OCI-LY1 (cell line): ENCODE measurements around the gene CTNNA2.

Experiments
- H2AFZ ChIP-seq: fragments of 200-600 bp; sonication (generic), shearing (Covaris generic); 2 replicates; pipeline ENCODE4 v1.6.0; 2014; ENCODE audit warnings: antibody characterized with exemption, mild to moderate bottlenecking, low read length
- H3F3A ChIP-seq: fragments of 200-600 bp; sonication (generic), shearing (Covaris generic); 2 replicates; pipeline ENCODE4 v1.6.0; 2014; ENCODE audit warnings: mild to moderate bottlenecking, antibody characterized with exemption, low read length, moderate library complexity; ENCODE audit not compliant: insufficient read depth
- H3K27ac ChIP-seq: fragments of 200-600 bp; sonication (generic); 2 replicates; pipeline ENCODE4 v1.5.1; 2014; ENCODE audit warnings: low read length, mixed run types, mild to moderate bottlenecking, low read depth; ENCODE audit not compliant: poor library complexity, severe bottlenecking
- H3K27me3 ChIP-seq: fragments of 200-600 bp; sonication (generic); 2 replicates; pipeline ENCODE4 v1.6.0; 2014; ENCODE audit warnings: antibody characterized with exemption, mild to moderate bottlenecking, low read length, moderate library complexity; ENCODE audit not compliant: insufficient read depth
- H3K36me3 ChIP-seq: fragments of 200-600 bp; sonication (generic); 2 replicates; pipeline ENCODE4 v1.6.1; 2014; ENCODE audit warnings: mild to moderate bottlenecking, antibody characterized with exemption, low read length, moderate library complexity, mixed read lengths; ENCODE audit not compliant: insufficient read depth
- H3K4me1 ChIP-seq: fragments of 200-600 bp; sonication (generic); 2 replicates; pipeline ENCODE4 v1.5.1; 2014; ENCODE audit warnings: mild to moderate bottlenecking, low read length, moderate library complexity; ENCODE audit not compliant: insufficient read depth, severe bottlenecking
- H3K4me2 ChIP-seq: fragments of 200-600 bp; sonication (generic), shearing (Covaris generic); 2 replicates; pipeline ENCODE4 v1.6.1; 2014; ENCODE audit warnings: low read length
- H3K4me3 ChIP-seq: fragments of 200-600 bp; sonication (generic); 2 replicates; pipeline ENCODE4 v1.5.1; 2014; ENCODE audit warnings: low read length, low read depth, mild to moderate bottlenecking, mixed read lengths; ENCODE audit not compliant: poor library complexity, severe bottlenecking
- H3K79me2 ChIP-seq: fragments of 200-600 bp; shearing (Covaris generic); 2 replicates; pipeline ENCODE4 v1.6.1; 2016; ENCODE audit warnings: mixed run types, low read length, mixed read lengths; ENCODE audit not compliant: insufficient read depth
- H3K9ac ChIP-seq: fragments of 200-600 bp; sonication (generic), shearing (Covaris generic); 2 replicates; pipeline ENCODE4 v1.6.1; 2014; ENCODE audit warnings: mild to moderate bottlenecking, low read length, mixed read lengths
- H3K9me2 ChIP-seq: fragments of 200-600 bp; sonication (generic), shearing (Covaris generic); 2 replicates; pipeline ENCODE4 v1.6.1; 2014; ENCODE audit warnings: low read depth, mild to moderate bottlenecking, low read length, mixed read lengths
- H3K9me3 ChIP-seq: fragments of 200-600 bp; shearing (Covaris generic); 2 replicates; pipeline ENCODE4 v1.6.1; 2014; ENCODE audit warnings: low read length, mixed read lengths
- H4K20me1 ChIP-seq: fragments of 200-600 bp; sonication (generic), shearing (Covaris generic); 2 replicates; pipeline ENCODE4 v1.6.0; 2016; ENCODE audit warnings: mild to moderate bottlenecking, low read length; ENCODE audit not compliant: insufficient read depth
- CTCF ChIP-seq: fragments of 200-600 bp; sonication (generic), shearing (Covaris generic); IDR thresholded peaks from 2 replicates; pipeline ENCODE4 v1.5.1; 2017; ENCODE audit warnings: mild to moderate bottlenecking, antibody characterized with exemption, low read length, moderate library complexity, mixed read lengths
- EZH2 ChIP-seq: fragments of 200-600 bp; sonication (generic), shearing (Covaris generic); IDR thresholded peaks from 2 replicates; pipeline ENCODE4 v1.8.0; 2017; ENCODE audit warnings: borderline replicate concordance, mixed run types, mild to moderate bottlenecking, antibody characterized with exemption, low read length, moderate library complexity, mixed read lengths

CTNNA2 gene

GRCh38 chr2:80348953-80349352 lies 836.1 kb downstream of the CTNNA2 start:
- no peaks in the 10 kb centered on the region for H3K79me2 ChIP-seq
- H4K20me1 ChIP-seq: no peaks in the 10 kb centered on the region
- H3K9me3 ChIP-seq: no peaks in the 10 kb centered on the region
- H3K9ac ChIP-seq: no peak overlapping the region
- no peak overlapping the region for H2AFZ ChIP-seq
- no peaks in the 10 kb centered on the region for H3F3A ChIP-seq
- no peaks in the 10 kb centered on the region for H3K36me3 ChIP-seq
- no peak for TF ChIP-seq CTCF
- TF ChIP-seq EZH2: no peak
- H3K4me3 ChIP-seq: no peak overlapping the region
- no peaks in the 10 kb centered on the region for H3K4me1 ChIP-seq
- H3K9me2 ChIP-seq: no peaks in the 10 kb centered on the region
- no peak overlapping the region for H3K4me2 ChIP-seq
- no peaks in the 10 kb centered on the region for H3K27me3 ChIP-seq
- H3K27ac ChIP-seq: no peak overlapping the region

- Histone ChIP-seq H3F3A (no peaks in the 10 kb centered on the region), H3K9me2 (no peaks in the 10 kb centered on the region), H3K79me2 (no peaks in the 10 kb centered on the region), H4K20me1 (no peaks in the 10 kb centered on the region), H3K4me3 (no peak overlapping the region), H3K27me3 (no peaks in the 10 kb centered on the region), H3K4me1 (no peaks in the 10 kb centered on the region), H3K9me3 (no peaks in the 10 kb centered on the region), H3K9ac (no peak overlapping the region), H3K36me3 (no peaks in the 10 kb centered on the region), H2AFZ (no peak overlapping the region), H3K4me2 (no peak overlapping the region), H3K27ac (no peak overlapping the region)
- TF ChIP-seq EZH2: no peak
- TF ChIP-seq CTCF: no peak
These were observed 838.4 kb downstream of the CTNNA2 start for GRCh38 chr2:80351231-80351630.

- Histone ChIP-seq H3K4me2 (no peak overlapping the region), H2AFZ (no peak overlapping the region)
- TF ChIP-seq CTCF (no peak), EZH2 (no peak)
These were observed 842.0 kb downstream of the CTNNA2 start for GRCh38 chr2:80354858-80355257.

More at GRCh38 chr2:80354858-80355257, 842.0 kb downstream of the CTNNA2 start:
- H3F3A ChIP-seq: no peaks in the 10 kb centered on the region
- no peaks in the 10 kb centered on the region for H3K4me1 ChIP-seq
- H3K27me3 ChIP-seq: no peaks in the 10 kb centered on the region
- H3K9me2 ChIP-seq: no peaks in the 10 kb centered on the region
- H3K36me3 ChIP-seq: no peaks in the 10 kb centered on the region
- no peaks in the 10 kb centered on the region for H3K79me2 ChIP-seq
- no peak overlapping the region for H3K9ac ChIP-seq
- no peaks in the 10 kb centered on the region for H4K20me1 ChIP-seq
- H3K27ac ChIP-seq: no peak overlapping the region
- H3K9me3 ChIP-seq: no peaks in the 10 kb centered on the region
- no peak overlapping the region for H3K4me3 ChIP-seq
